ENCODE results near the gene MED9.

GRCh38 chr17:17497065-17497844, 20.5 kb downstream of the MED9 start:
- no peak for TF ChIP-seq CTCF (IDR thresholded peaks at IDR 0.05; ENCODE audit: low read depth, low read length, poor library complexity, severe bottlenecking)
- no peak for TF ChIP-seq EZH2phosphoT487 (IDR thresholded peaks at IDR 0.05; ENCODE audit: borderline replicate concordance, low read length)
